Peyer's patch (tissue), 4 donors: ENCODE measurements around the gene HAPLN2. TPM values are rescaled to one million over a fixed set of nuclear protein-coding genes. Genes with fewer than 3 reads are reported as not detected.

Experiments
- DNase-seq, 3 donors: peaks; one replicate each; pipeline ENCODE4 v3.0.0-alpha.2; 2017 to 2019
- H3K27ac ChIP-seq, 4 donors: fragments of 200-600 bp; sonication (generic); one replicate each; pipeline ENCODE4 v1.5.1; 2016 to 2019
- H3K27me3 ChIP-seq, 2 donors: fragments of 200-600 bp; sonication (generic); one replicate each; pipeline ENCODE4 v1.5.1; 2019
- H3K36me3 ChIP-seq, 3 donors: fragments of 200-600 bp; sonication (generic); one replicate each; pipeline ENCODE4 v1.5.1; 2016 to 2019
- H3K4me1 ChIP-seq, 4 donors: fragments of 200-600 bp; sonication (generic); one replicate each; pipeline ENCODE4 v1.5.1; 2016 to 2019
- H3K4me3 ChIP-seq, 4 donors: fragments of 200-600 bp; sonication (generic); 1 replicate in 3 of 4; 2 replicates in 1 of 4; pipeline ENCODE4 v1.5.1; 2016 to 2019; ENCODE audit warnings: mild to moderate bottlenecking in 1 of 4
- H3K9me3 ChIP-seq, 4 donors: fragments of 200-600 bp; sonication (generic); one replicate each; pipeline ENCODE4 v1.5.1; 2016 to 2019; ENCODE audit warnings: mild to moderate bottlenecking in 1 of 4
- POLR2A ChIP-seq, 2 donors: fragments of 450-650 bp; IDR thresholded peaks; one replicate each; pipeline ENCODE4 v1.5.1; 2017; ENCODE audit warnings: antibody characterized with exemption in 2 of 2, mild to moderate bottlenecking in 2 of 2, moderate library complexity in 2 of 2
- total RNA-seq, 4 donors: library from RNA; depleted of rRNA; stranded (reverse); fragments of >200 nt; gene quantifications; one replicate each; pipeline ENCODE4 v1.1.0, GENCODE V29; 2016
- TF ChIP-seq, protein P1 (sequence below), 6 experiments: fragments of 450-650 bp in 4 of 6; fragments of 200-600 bp in 2 of 6; sonication (generic) in 1 of 6; IDR thresholded peaks; one replicate each; pipeline ENCODE4 v1.5.1; 2017 to 2019; ENCODE audit warnings: antibody characterized with exemption in 6 of 6, mild to moderate bottlenecking in 3 of 6, moderate library complexity in 1 of 6

HAPLN2 gene
- total RNA-seq, 4 donors from 2014 or later, result 1.9 to 2.2 (median 2.1) TPM; not detected in 1

DNA sequence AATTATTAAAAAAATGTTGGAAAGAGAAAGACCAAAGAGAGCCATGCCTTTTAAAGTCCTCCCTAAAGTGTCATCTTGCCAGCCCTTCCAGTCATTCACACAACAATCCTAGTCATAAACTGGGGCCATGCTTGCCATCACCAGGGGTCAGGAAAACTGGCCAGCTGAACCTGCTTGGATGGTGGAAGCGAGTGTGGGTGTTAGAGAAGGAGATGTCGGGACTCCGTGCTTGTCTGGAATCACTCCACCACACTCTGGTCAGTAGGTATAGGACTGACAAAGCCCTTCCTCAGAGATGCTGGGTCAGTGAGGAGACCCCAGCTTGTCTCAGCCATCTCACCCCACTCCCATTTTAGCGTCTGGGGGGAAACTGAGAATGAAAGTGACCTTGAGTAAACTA, 3.3 kb upstream of the HAPLN2 start:
- no peak for DNase-seq
- Histone ChIP-seq H3K27ac (peak overlapping the region in 2 of 4 donors; percentile 57 to 77), H3K9me3 (no peaks in the 10 kb centered on the region), H3K4me3 (no peak overlapping the region), H3K36me3 (no peaks in the 10 kb centered on the region), H3K4me1 (peaks cover 0 to 10% (median 0%) of the 10 kb centered on the region in 4 donors), H3K27me3 (no peaks in the 10 kb centered on the region)
- TF ChIP-seq, protein P1, sequence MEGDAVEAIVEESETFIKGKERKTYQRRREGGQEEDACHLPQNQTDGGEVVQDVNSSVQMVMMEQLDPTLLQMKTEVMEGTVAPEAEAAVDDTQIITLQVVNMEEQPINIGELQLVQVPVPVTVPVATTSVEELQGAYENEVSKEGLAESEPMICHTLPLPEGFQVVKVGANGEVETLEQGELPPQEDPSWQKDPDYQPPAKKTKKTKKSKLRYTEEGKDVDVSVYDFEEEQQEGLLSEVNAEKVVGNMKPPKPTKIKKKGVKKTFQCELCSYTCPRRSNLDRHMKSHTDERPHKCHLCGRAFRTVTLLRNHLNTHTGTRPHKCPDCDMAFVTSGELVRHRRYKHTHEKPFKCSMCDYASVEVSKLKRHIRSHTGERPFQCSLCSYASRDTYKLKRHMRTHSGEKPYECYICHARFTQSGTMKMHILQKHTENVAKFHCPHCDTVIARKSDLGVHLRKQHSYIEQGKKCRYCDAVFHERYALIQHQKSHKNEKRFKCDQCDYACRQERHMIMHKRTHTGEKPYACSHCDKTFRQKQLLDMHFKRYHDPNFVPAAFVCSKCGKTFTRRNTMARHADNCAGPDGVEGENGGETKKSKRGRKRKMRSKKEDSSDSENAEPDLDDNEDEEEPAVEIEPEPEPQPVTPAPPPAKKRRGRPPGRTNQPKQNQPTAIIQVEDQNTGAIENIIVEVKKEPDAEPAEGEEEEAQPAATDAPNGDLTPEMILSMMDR (IDR thresholded peaks at IDR 0.05), result no peak
- no peak for TF ChIP-seq POLR2A (IDR thresholded peaks at IDR 0.05)

DNA sequence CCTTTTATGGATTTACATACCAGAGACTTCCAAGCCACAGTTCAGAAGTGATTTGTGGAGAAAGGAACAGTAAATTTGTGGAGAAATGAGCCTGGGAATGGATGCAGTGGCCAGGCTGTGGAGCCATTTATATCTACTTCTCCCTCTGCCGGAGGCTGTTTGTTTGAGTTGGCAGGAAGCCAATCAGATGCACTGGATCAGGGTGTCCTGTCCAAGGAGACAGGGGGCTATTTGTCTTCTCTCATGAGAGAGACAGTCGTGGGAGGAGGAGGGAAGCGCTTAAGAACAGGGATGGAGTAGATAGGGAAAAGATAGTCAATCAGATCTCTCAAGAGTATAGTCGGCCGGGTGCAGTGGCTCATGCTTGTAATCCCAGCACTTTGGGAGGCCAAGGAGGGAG, 2.8 kb upstream of the HAPLN2 start:
- Histone ChIP-seq H3K27me3 (no peaks in the 10 kb centered on the region), H3K27ac (peak overlapping the region in 2 of 4 donors; percentile 57 to 77), H3K36me3 (no peaks in the 10 kb centered on the region), H3K9me3 (no peaks in the 10 kb centered on the region), H3K4me1 (peaks cover 0 to 10% (median 0%) of the 10 kb centered on the region in 4 donors), H3K4me3 (no peak overlapping the region)
- DNase-seq, result no peak
- TF ChIP-seq, protein P1 (IDR thresholded peaks at IDR 0.05), result no peak
- TF ChIP-seq POLR2A (IDR thresholded peaks at IDR 0.05), result no peak

DNA sequence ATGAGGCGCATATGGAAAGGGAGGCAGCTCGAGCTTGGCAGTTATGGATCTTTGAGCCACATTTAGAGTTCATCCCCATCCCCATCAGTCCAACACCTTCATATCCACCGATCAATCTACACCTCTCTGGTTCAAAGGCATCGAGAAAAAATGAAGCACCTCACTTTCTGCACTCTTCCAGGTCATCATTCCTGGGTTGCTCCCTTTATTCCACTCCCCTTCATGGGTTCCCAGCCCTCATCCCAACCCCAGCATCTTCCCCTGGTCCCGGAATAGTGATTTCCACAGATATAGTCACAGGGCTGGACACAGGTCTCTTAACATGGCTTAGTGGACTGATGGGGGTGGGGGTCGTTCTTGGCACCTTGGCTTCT, 354 bp downstream of the HAPLN2 start:
- no peaks in the 10 kb centered on the region for H3K36me3 ChIP-seq
- no peak overlapping the region for H3K27ac ChIP-seq
- TF ChIP-seq, protein P1 (IDR thresholded peaks at IDR 0.05), result no peak
- no peak for TF ChIP-seq POLR2A (IDR thresholded peaks at IDR 0.05)
- peaks cover 0 to 12% of the 10 kb centered on the region in 2 donors for H3K27me3 ChIP-seq
- H3K4me3 ChIP-seq, result no peak overlapping the region
- H3K9me3 ChIP-seq, result no peaks in the 10 kb centered on the region
- H3K4me1 ChIP-seq, result peaks cover 5 to 22% (median 9%) of the 10 kb centered on the region in 4 donors
- no peak for DNase-seq

GRCh38 chr1:156622581-156623297, 3.5 kb downstream of the HAPLN2 start:
- H3K27me3 ChIP-seq, result peaks cover 0 to 21% of the 10 kb centered on the region in 2 donors
- no peak for DNase-seq

DNA sequence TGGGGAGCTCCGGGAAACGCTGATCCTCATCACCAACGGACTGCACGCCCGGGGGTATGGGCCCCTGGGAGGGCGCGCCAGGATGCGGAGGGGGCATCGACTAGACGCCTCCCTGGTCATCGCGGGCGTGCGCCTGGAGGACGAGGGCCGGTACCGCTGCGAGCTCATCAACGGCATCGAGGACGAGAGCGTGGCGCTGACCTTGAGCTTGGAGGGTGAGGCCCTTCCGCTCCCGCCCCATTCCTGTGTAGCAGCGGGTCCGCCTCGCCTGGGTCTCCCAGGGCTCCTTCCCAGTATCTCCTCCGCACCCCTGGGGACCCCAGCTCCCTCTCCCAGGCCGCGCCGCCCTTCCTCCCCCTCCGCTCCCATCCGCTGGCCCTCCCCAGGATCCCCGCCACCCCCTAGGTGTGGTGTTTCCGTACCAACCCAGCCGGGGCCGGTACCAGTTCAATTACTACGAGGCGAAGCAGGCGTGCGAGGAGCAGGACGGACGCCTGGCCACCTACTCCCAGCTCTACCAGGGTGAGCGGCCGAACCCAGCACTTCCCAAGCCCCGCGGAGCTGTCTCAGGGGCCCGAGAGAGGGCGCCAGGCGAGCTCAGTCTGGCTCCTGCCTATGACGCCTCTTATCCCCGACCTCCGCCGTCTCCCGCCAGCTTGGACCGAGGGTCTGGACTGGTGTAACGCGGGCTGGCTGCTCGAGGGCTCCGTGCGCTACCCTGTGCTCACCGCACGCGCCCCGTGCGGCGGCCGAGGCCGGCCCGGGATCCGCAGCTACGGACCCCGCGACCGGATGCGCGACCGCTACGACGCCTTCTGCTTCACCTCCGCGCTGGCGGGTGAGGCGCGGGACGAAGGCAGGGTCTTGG, 5.0 kb downstream of the HAPLN2 start:
- H3K36me3 ChIP-seq, result no peaks in the 10 kb centered on the region
- H3K4me1 ChIP-seq, result peaks cover 14 to 24% (median 20%) of the 10 kb centered on the region in 4 donors
- H3K27ac ChIP-seq, result peak overlapping the region in 2 of 4 donors; percentile 36 to 61
- peak in 2 of 3 donors; percentile 72 to 73 for DNase-seq
- H3K4me3 ChIP-seq, result peak overlapping the region; percentile 25 to 55 (median 47)
- no peaks in the 10 kb centered on the region for H3K9me3 ChIP-seq
- no peak for TF ChIP-seq POLR2A (IDR thresholded peaks at IDR 0.05)
- TF ChIP-seq, protein P1 (IDR thresholded peaks at IDR 0.05), result peak in 4 of 6 experiments; percentile 18 to 34 (median 24)
- H3K27me3 ChIP-seq, result peaks cover 0 to 21% of the 10 kb centered on the region in 2 donors

More at GRCh38 chr1:156622581-156623297, 3.5 kb downstream of the HAPLN2 start:
- Histone ChIP-seq H3K36me3 (no peaks in the 10 kb centered on the region), H3K4me1 (peaks cover 14 to 24% (median 20%) of the 10 kb centered on the region in 4 donors), H3K27ac (no peak overlapping the region), H3K9me3 (no peaks in the 10 kb centered on the region), H3K4me3 (no peak overlapping the region)
- no peak for TF ChIP-seq POLR2A (IDR thresholded peaks at IDR 0.05)
- TF ChIP-seq, protein P1 (IDR thresholded peaks at IDR 0.05), result no peak
